Dermis microvascular lymphatic vessel endothelial cell (primary cell): Measurements from ENCODE around the gene CCDC91. TPM values are rescaled to one million over a fixed set of nuclear protein-coding genes. Genes with fewer than 3 reads are reported as not detected.

Experiments used
- DNase-seq, 2 donors: peaks; one replicate each; pipeline versions ENCODE4 v3.0.0 to v3.0.0-alpha.2; 2010; ENCODE audit warnings: low read depth in 2 of 2
- total RNA-seq: library from RNA; depleted of rRNA; stranded (reverse); fragments of >200 nt; gene quantifications from 2 replicates; pipeline ENCODE4 v1.2.1, GENCODE V29; 2014

The CCDC91 gene
- total RNA-seq, 1 donor from 2014 or later: 3.9 TPM

- DNase-seq: no peak
Measured at GRCh38 chr12:28578361-28578760, 388.1 kb downstream of the CCDC91 start.

DNA sequence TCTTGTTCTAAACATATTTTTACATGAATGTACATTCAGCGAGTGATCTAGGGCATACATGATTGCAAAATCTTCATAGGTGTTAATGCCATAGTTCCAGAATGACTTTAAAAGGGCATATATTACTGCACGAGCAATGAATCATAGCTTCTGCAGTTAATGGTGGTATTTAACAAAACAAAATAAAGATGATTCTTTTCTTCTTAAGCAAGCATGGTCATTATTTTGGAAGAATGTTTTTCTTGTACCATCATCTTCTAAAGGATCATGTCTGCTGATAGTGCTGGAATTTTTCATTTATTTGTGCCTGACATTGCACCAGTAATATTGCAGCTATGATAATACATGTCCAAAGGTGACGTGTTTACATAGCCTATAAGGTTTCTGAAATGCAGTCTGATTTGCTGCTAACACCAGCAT, 388.6 kb downstream of the CCDC91 start:
- no peak for DNase-seq

DNA sequence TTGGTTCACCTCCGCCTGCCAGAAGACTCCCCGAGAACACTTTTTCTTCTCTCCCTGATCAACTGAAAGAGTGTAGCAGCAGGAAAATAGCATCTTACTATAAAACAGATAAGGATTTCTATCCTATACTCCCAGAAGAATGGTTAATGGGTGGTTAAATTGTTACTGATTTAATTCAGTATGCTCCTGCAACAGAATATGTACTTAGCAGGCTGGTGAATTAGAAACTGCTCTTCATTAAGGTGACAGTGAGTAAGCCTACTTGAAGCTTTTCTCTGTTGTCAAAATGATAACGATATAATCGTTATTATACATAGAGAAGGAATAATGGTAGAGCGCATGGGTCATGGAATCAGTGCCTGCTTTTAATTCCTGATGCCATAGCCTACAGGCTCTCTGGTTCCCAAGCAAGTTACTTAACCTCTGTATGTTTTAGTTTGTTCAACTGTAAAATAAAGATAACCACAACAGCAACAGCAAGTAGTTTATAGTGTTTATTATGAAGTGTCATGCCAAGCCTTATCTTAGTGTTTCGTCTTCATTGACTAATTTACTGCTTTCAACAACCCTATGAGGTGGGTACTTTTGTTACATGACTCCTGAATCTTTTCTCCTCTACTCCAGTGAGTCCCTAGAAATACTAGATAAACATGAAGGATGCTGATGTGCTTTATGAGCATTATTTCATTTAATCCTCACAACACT, 392.6 kb downstream of the CCDC91 start:
- DNase-seq: no peak

DNA sequence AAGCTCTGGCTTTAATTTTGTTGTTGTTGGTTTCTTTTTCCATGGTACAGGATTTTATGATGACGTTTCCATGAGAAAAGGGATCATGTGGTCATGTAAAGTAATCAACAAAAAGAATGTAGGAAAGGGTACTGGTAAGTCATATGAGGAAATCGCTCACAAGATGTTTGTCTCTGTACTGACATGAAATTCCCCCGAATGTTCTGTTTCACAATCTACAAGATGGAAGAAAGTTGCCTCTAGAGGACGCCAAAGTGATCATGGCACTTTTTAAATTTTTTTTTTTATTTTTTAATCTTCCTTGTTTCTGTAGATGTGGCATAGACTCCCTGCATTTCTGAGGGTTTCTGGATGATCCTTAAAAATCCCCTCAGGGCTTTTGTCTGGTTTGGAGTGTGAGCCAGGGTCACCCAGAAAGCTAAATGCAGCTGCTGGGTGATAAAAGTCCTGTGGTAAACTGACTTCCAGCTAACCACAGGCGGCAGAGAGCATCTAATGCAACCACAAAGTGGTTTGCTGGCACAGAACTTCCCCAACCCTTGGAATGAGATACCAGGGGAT, 393.5 kb downstream of the CCDC91 start:
- no peak for DNase-seq

DNA sequence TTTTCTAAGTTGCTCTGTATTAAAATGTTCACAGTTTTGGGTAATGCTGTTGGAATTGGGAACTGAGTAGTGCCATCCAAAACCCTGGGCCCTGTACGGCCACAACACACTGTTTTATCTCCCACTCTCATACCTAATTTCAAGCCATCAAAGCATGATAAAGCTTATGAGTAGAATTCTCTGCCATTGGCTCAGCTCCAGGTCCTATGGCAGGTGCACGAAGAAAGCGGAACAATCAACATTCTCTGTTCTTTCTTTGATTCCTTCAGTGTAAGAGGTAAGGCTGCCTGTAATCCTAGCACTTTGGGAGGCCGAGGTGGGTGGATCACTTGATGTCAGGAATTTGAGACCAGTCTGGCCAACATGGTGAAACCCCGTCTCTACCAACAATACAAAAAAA, 394.9 kb downstream of the CCDC91 start:
- no peak for DNase-seq

- no peak for DNase-seq
Measured at GRCh38 chr12:28586481-28586880, 396.2 kb downstream of the CCDC91 start.

- DNase-seq: no peak
Measured at GRCh38 chr12:28591831-28592230, 401.6 kb downstream of the CCDC91 start.

Other genes starting within 250 kb of the CCDC91 start
- under 0.01 TPM in 1 of 2 replicates, not detected in the other for gene PTHLH, start 217.7 kb upstream of the CCDC91 start, total RNA-seq